Neuronal stem cell (in vitro differentiated cells): Measurements from ENCODE around the gene ARSD.
"Not testable (repeated sequence)": the region's sequence is repeated elsewhere in the genome, so short reads cannot be mapped to it uniquely, and the experiment has no call there.

ENCODE experiments used
- DNase-seq: peaks from one replicate; pipeline ENCODE4 v3.0.0-alpha.2; 2013; ENCODE audit warnings: low spot score
- H2AFZ ChIP-seq: one replicate; pipeline ENCODE4 v1.6.1; 2013; ENCODE audit warnings: mild to moderate bottlenecking, low read length, inconsistent platforms
- H2AK5ac ChIP-seq: 2 replicates; pipeline ENCODE4 v1.6.1; 2013; ENCODE audit warnings: low read depth, mild to moderate bottlenecking, inconsistent platforms, low read length, moderate library complexity, mixed read lengths
- H2BK120ac ChIP-seq: 2 replicates; pipeline ENCODE4 v1.6.1; 2013; ENCODE audit warnings: low read depth, mild to moderate bottlenecking, inconsistent platforms, low read length, moderate library complexity, mixed read lengths
- H2BK12ac ChIP-seq: one replicate; pipeline ENCODE4 v1.6.1; 2013; ENCODE audit warnings: low read length, inconsistent platforms
- H2BK15ac ChIP-seq: 2 replicates; pipeline ENCODE4 v1.6.1; 2013; ENCODE audit warnings: mild to moderate bottlenecking, low read length, inconsistent platforms, mixed read lengths
- H2BK5ac ChIP-seq: one replicate; pipeline ENCODE4 v1.6.1; 2013; ENCODE audit warnings: inconsistent platforms, mild to moderate bottlenecking, low read length, moderate library complexity
- H3K14ac ChIP-seq: one replicate; pipeline ENCODE4 v1.6.1; 2013; ENCODE audit warnings: low read length, inconsistent platforms
- H3K18ac ChIP-seq: 2 replicates; pipeline ENCODE4 v1.6.1; 2013; ENCODE audit warnings: low read length, inconsistent platforms
- H3K23ac ChIP-seq: 2 replicates; pipeline ENCODE4 v1.6.1; 2013; ENCODE audit warnings: low read depth, mild to moderate bottlenecking, mixed read lengths, low read length, inconsistent platforms; ENCODE audit not compliant: poor library complexity
- H3K27ac ChIP-seq: replicated peaks from 3 replicates; pipeline ENCODE4 v1.5.1; 2013; ENCODE audit warnings: low read length, inconsistent platforms
- H3K27me3 ChIP-seq, 3 experiments: 2 replicates each; pipeline ENCODE4 v1.6.1; 2013; ENCODE audit warnings: low read length in 3 of 3, mild to moderate bottlenecking in 2 of 3, inconsistent platforms in 1 of 3, low read depth in 1 of 3, mixed read lengths in 1 of 3, moderate library complexity in 1 of 3; ENCODE audit not compliant: control insufficient read depth in 3 of 3, insufficient read depth in 3 of 3
- H3K36me3 ChIP-seq, 2 donors: replicated peaks in 1 of 2; 2 replicates each; pipeline ENCODE4 v1.6.1; 2013; ENCODE audit warnings: low read length in 2 of 2; ENCODE audit not compliant: control insufficient read depth in 2 of 2, insufficient read depth in 2 of 2
- H3K4ac ChIP-seq: 2 replicates; pipeline ENCODE4 v1.6.1; 2013; ENCODE audit warnings: inconsistent platforms, mild to moderate bottlenecking, low read length, moderate library complexity
- H3K4me1 ChIP-seq, 2 donors: 1 replicate in 1 of 2; 2 replicates in 1 of 2; pipeline ENCODE4 v1.6.1; 2013; ENCODE audit warnings: low read length in 2 of 2, low read depth in 1 of 2; ENCODE audit not compliant: control insufficient read depth in 2 of 2, insufficient read depth in 1 of 2
- H3K4me2 ChIP-seq: one replicate; pipeline ENCODE4 v1.6.1; 2013; ENCODE audit warnings: mild to moderate bottlenecking, low read length, inconsistent platforms; ENCODE audit not compliant: insufficient read depth, poor library complexity, severe bottlenecking
- H3K4me3 ChIP-seq, 2 donors: 2 replicates each; pipeline ENCODE4 v1.5.1; 2013; ENCODE audit warnings: low read length in 2 of 2, mild to moderate bottlenecking in 2 of 2, inconsistent platforms in 1 of 2, moderate library complexity in 1 of 2
- H3K79me1 ChIP-seq: one replicate; pipeline ENCODE4 v1.6.1; 2013; ENCODE audit warnings: low read depth, mild to moderate bottlenecking, inconsistent platforms, low read length, moderate library complexity
- H3K9ac ChIP-seq: one replicate; pipeline ENCODE4 v1.6.1; 2013; ENCODE audit warnings: mild to moderate bottlenecking, low read depth, low read length, inconsistent platforms; ENCODE audit not compliant: poor library complexity
- H3K9me3 ChIP-seq, 2 donors: replicated peaks in 1 of 2; 2 replicates each; pipeline versions ENCODE3 to v1.6.1; 2013; ENCODE audit warnings: low read length in 2 of 2, mild to moderate bottlenecking in 2 of 2, inconsistent platforms in 1 of 2, low read depth in 1 of 2, mixed read lengths in 1 of 2, moderate library complexity in 1 of 2; ENCODE audit not compliant: control insufficient read depth in 2 of 2, insufficient read depth in 1 of 2
- H4K8ac ChIP-seq: one replicate; pipeline ENCODE4 v1.6.1; 2013; ENCODE audit warnings: low read depth, mild to moderate bottlenecking, inconsistent platforms, low read length, moderate library complexity
- H4K91ac ChIP-seq: one replicate; pipeline ENCODE4 v1.6.1; 2013; ENCODE audit warnings: low read length, low read depth, mild to moderate bottlenecking, inconsistent platforms; ENCODE audit not compliant: poor library complexity
- WGBS, 2 donors: extraction: QIAGEN DNeasy Blood & Tissue Kit; methylation state at CpG; one replicate each; pipeline ENCODE4 v1.1.7; 2013; ENCODE audit warnings: missing lambda C conversion rate in 2 of 2, mixed read lengths in 1 of 2; ENCODE audit not compliant: insufficient read length in 2 of 2, insufficient replicate concordance in 1 of 2; ENCODE audit errors: extremely low coverage in 2 of 2; 5-methylcytosine and 5-hydroxymethylcytosine counted together

ARSD gene

DNA sequence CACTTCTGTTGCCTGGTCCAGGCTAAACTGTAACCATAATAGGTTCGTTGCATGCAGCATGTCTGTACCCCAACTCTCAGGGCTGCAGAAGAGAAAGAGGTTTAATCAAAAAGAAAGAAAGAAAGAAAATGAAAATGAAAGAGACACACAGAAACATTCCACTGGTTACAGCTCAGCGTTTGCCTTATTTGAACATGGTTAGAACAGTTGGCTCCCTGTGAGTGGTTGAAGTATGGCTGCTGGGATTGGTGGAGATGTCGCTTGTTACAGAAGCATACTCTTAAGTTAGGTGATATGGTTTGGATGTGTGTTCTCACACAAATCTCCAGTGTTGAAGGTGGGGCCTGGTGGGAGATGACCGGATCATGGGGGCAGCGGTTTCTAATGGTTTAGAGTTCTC, 36.3 kb downstream of the ARSD start:
- H3K4me2 ChIP-seq: no peak overlapping the region
- no peaks in the 10 kb centered on the region for H3K36me3 ChIP-seq
- no peak overlapping the region for H2AK5ac ChIP-seq
- no peak overlapping the region for H4K91ac ChIP-seq
- H3K9ac ChIP-seq: no peak overlapping the region
- no peak overlapping the region for H3K4ac ChIP-seq
- WGBS, 2 donors: no CpG with 5 or more reads among the region's 5 CpGs
- no peak overlapping the region for H2BK15ac ChIP-seq
- no peak overlapping the region for H2BK5ac ChIP-seq
- no peak overlapping the region for H4K8ac ChIP-seq
- no peak overlapping the region for H3K18ac ChIP-seq
- DNase-seq: no peak
- H2AFZ ChIP-seq: no peak overlapping the region
- peaks cover 0 to 8% of the 10 kb centered on the region in 2 donors for H3K4me1 ChIP-seq
- H3K9me3 ChIP-seq: no peaks in the 10 kb centered on the region
- no peaks in the 10 kb centered on the region for H3K79me1 ChIP-seq
- H3K27me3 ChIP-seq: no peaks in the 10 kb centered on the region
- H3K14ac ChIP-seq: no peak overlapping the region
- H3K4me3 ChIP-seq: no peak overlapping the region
- no peak overlapping the region for H3K23ac ChIP-seq
- H2BK120ac ChIP-seq: no peak overlapping the region
- H3K27ac ChIP-seq: no peak overlapping the region
- H2BK12ac ChIP-seq: no peak overlapping the region

GRCh38 chrX:2890536-2891460, 38.3 kb downstream of the ARSD start:
- H4K8ac ChIP-seq, H2BK12ac ChIP-seq, H3K79me1 ChIP-seq, H4K91ac ChIP-seq, H3K18ac ChIP-seq, H3K27ac ChIP-seq, H3K9me3 ChIP-seq, H2BK120ac ChIP-seq, H3K4me2 ChIP-seq, H2AFZ ChIP-seq, H3K4me1 ChIP-seq, H3K23ac ChIP-seq, H3K4ac ChIP-seq, H2BK5ac ChIP-seq, DNase-seq, H2AK5ac ChIP-seq, H2BK15ac ChIP-seq, H3K14ac ChIP-seq, H3K9ac ChIP-seq, H3K4me3 ChIP-seq, H3K27me3 ChIP-seq, H3K36me3 ChIP-seq: not testable (repeated sequence)
- WGBS, 2 donors: no CpG with 5 or more reads among the region's 22 CpGs

DNA sequence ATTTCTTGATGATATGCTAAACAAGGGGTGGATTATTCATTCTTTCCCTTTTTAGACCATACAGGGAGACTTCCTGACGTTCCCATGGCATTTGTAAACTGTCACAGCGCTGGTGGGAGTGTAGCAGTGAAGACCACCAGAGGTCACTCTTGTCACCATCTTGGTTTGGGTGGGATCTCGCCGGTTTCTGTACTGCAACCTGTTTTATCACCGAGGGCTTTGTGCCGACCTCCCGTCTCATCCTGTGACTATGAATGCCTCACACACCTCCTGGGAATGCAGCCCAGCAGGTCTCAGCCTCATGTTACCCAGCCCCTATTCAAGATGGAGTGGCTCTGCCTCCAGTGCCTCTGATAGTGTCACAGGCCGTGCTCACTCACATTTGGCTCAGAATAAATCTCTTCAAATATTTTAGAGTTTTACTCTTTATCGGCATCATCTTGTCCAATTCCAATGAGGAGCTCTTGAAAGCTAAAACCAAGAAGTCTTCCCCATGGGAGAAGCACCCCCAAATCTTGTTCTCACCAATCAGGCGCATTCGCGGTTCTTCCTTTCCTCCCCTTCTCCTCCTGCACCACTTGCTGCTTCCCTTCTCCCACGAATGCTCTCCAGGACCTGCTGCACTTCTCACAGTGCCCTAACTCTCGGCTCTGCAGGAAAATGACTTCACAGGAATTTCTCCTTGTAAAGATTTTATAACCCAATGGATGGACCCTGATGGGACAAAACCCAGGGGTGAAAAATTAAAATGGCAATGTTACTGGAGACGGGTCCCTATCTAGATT, 39.2 kb downstream of the ARSD start:
- not testable (repeated sequence) for H3K4me1 ChIP-seq, H3K18ac ChIP-seq, H2BK12ac ChIP-seq, H2BK120ac ChIP-seq, H4K91ac ChIP-seq, H3K4me3 ChIP-seq, H3K14ac ChIP-seq, H2BK15ac ChIP-seq, H3K79me1 ChIP-seq, H3K9ac ChIP-seq, H3K27me3 ChIP-seq, H2AK5ac ChIP-seq, H3K23ac ChIP-seq, H2BK5ac ChIP-seq, H4K8ac ChIP-seq, H3K36me3 ChIP-seq, H3K4ac ChIP-seq, H3K27ac ChIP-seq, H3K4me2 ChIP-seq, H3K9me3 ChIP-seq
- peak; percentile 5 for DNase-seq
- no CpG with 5 or more reads among the region's 15 CpGs for WGBS, 2 donors
- H2AFZ ChIP-seq: peak overlapping the region; percentile 32

- no peak overlapping the region for H3K4me2 ChIP-seq
- no peaks in the 10 kb centered on the region for H3K9me3 ChIP-seq
- no peak overlapping the region for H3K4me3 ChIP-seq
- no peak overlapping the region for H3K18ac ChIP-seq
- no peak overlapping the region for H4K91ac ChIP-seq
- no peak overlapping the region for H2BK5ac ChIP-seq
- H3K27ac ChIP-seq: no peak overlapping the region
- no peak overlapping the region for H2BK15ac ChIP-seq
- H3K79me1 ChIP-seq: no peaks in the 10 kb centered on the region
- peaks cover 0 to 2% of the 10 kb centered on the region in 2 donors for H3K4me1 ChIP-seq
- H2AK5ac ChIP-seq: no peak overlapping the region
- no peak overlapping the region for H3K14ac ChIP-seq
- no CpG with 5 or more reads among the region's 11 CpGs for WGBS, 2 donors
- H4K8ac ChIP-seq: no peak overlapping the region
- H2BK120ac ChIP-seq: no peak overlapping the region
- no peaks in the 10 kb centered on the region for H3K27me3 ChIP-seq
- H3K4ac ChIP-seq: no peak overlapping the region
- H2BK12ac ChIP-seq: no peak overlapping the region
- H3K36me3 ChIP-seq: peaks cover 0 to 6% of the 10 kb centered on the region in 2 donors
- no peak overlapping the region for H2AFZ ChIP-seq
- H3K23ac ChIP-seq: no peak overlapping the region
- H3K9ac ChIP-seq: no peak overlapping the region
- DNase-seq: no peak
Measured at GRCh38 chrX:2889045-2889605, 40.0 kb downstream of the ARSD start.
